IPS-15b (cell line): Measurements from ENCODE around the gene CDYL.

Experiments used
- H3K27me3 ChIP-seq: one replicate; pipeline ENCODE4 v1.6.1; 2013; ENCODE audit warnings: low read length; ENCODE audit not compliant: control insufficient read depth, insufficient read depth
- H3K36me3 ChIP-seq: one replicate; pipeline ENCODE4 v1.6.1; 2013; ENCODE audit warnings: low read length; ENCODE audit not compliant: control insufficient read depth, insufficient read depth
- H3K4me1 ChIP-seq: one replicate; pipeline ENCODE4 v1.6.1; 2013; ENCODE audit warnings: mild to moderate bottlenecking, low read length; ENCODE audit not compliant: control insufficient read depth, insufficient read depth
- H3K4me3 ChIP-seq: one replicate; pipeline ENCODE4 v1.5.1; 2013; ENCODE audit warnings: low read depth, low read length
- H3K9ac ChIP-seq: one replicate; pipeline ENCODE4 v1.6.1; 2013; ENCODE audit warnings: low read depth, mild to moderate bottlenecking, low read length
- H3K9me3 ChIP-seq: one replicate; pipeline ENCODE4 v1.6.1; 2013; ENCODE audit warnings: mild to moderate bottlenecking, low read length; ENCODE audit not compliant: control insufficient read depth, insufficient read depth

Gene CDYL

GRCh38 chr6:4924661-4925271 is 148.6 kb downstream of the CDYL start:
- Histone ChIP-seq H3K9ac (no peak overlapping the region), H3K4me1 (peaks cover 9% of the 10 kb centered on the region), H3K27me3 (no peaks in the 10 kb centered on the region), H3K36me3 (no peaks in the 10 kb centered on the region), H3K9me3 (no peaks in the 10 kb centered on the region), H3K4me3 (no peak overlapping the region)

- Histone ChIP-seq H3K9ac (no peak overlapping the region), H3K27me3 (no peaks in the 10 kb centered on the region), H3K9me3 (no peaks in the 10 kb centered on the region), H3K36me3 (no peaks in the 10 kb centered on the region), H3K4me1 (peaks cover 9% of the 10 kb centered on the region), H3K4me3 (no peak overlapping the region)
These were observed 149.4 kb downstream of the CDYL start for GRCh38 chr6:4925580-4925979.

- Histone ChIP-seq H3K4me3 (no peak overlapping the region), H3K36me3 (no peaks in the 10 kb centered on the region), H3K4me1 (peaks cover 10% of the 10 kb centered on the region), H3K9ac (no peak overlapping the region), H3K27me3 (no peaks in the 10 kb centered on the region), H3K9me3 (no peaks in the 10 kb centered on the region)
These were observed 152.2 kb downstream of the CDYL start for GRCh38 chr6:4928426-4928825.

- Histone ChIP-seq H3K4me3 (no peak overlapping the region), H3K4me1 (peaks cover 10% of the 10 kb centered on the region), H3K27me3 (no peaks in the 10 kb centered on the region), H3K9me3 (no peaks in the 10 kb centered on the region), H3K9ac (no peak overlapping the region), H3K36me3 (no peaks in the 10 kb centered on the region)
These were observed 153.0 kb downstream of the CDYL start for GRCh38 chr6:4929097-4929718.

GRCh38 chr6:4930025-4930691 is 154.0 kb downstream of the CDYL start:
- H3K36me3 ChIP-seq = no peaks in the 10 kb centered on the region
- no peaks in the 10 kb centered on the region for H3K9me3 ChIP-seq
- H3K9ac ChIP-seq = no peak overlapping the region
- peaks cover 10% of the 10 kb centered on the region for H3K4me1 ChIP-seq
- H3K4me3 ChIP-seq = no peak overlapping the region
- H3K27me3 ChIP-seq = no peaks in the 10 kb centered on the region

- no peaks in the 10 kb centered on the region for H3K9me3 ChIP-seq
- H3K36me3 ChIP-seq = no peaks in the 10 kb centered on the region
- no peak overlapping the region for H3K4me3 ChIP-seq
- peaks cover 7% of the 10 kb centered on the region for H3K4me1 ChIP-seq
- H3K27me3 ChIP-seq = no peaks in the 10 kb centered on the region
- H3K9ac ChIP-seq = no peak overlapping the region
These were observed 155.5 kb downstream of the CDYL start for GRCh38 chr6:4931530-4932227.

GRCh38 chr6:4932228-4932903 is 156.2 kb downstream of the CDYL start:
- H3K36me3 ChIP-seq = no peaks in the 10 kb centered on the region
- no peaks in the 10 kb centered on the region for H3K27me3 ChIP-seq
- no peak overlapping the region for H3K9ac ChIP-seq
- peaks cover 7% of the 10 kb centered on the region for H3K4me1 ChIP-seq
- H3K9me3 ChIP-seq = no peaks in the 10 kb centered on the region
- no peak overlapping the region for H3K4me3 ChIP-seq

- peaks cover 7% of the 10 kb centered on the region for H3K4me1 ChIP-seq
- no peak overlapping the region for H3K4me3 ChIP-seq
- H3K36me3 ChIP-seq = no peaks in the 10 kb centered on the region
- H3K27me3 ChIP-seq = no peaks in the 10 kb centered on the region
- H3K9me3 ChIP-seq = no peaks in the 10 kb centered on the region
- no peak overlapping the region for H3K9ac ChIP-seq
These were observed 159.3 kb downstream of the CDYL start for GRCh38 chr6:4935486-4935885.

- Histone ChIP-seq H3K4me1 (peaks cover 7% of the 10 kb centered on the region), H3K9ac (no peak overlapping the region), H3K4me3 (no peak overlapping the region), H3K9me3 (no peaks in the 10 kb centered on the region), H3K27me3 (no peaks in the 10 kb centered on the region), H3K36me3 (no peaks in the 10 kb centered on the region)
These were observed 159.9 kb downstream of the CDYL start for GRCh38 chr6:4935975-4936680.

GRCh38 chr6:4936681-4937041 is 160.5 kb downstream of the CDYL start:
- Histone ChIP-seq H3K4me3 (no peak overlapping the region), H3K9me3 (no peaks in the 10 kb centered on the region), H3K36me3 (no peaks in the 10 kb centered on the region), H3K9ac (no peak overlapping the region), H3K27me3 (no peaks in the 10 kb centered on the region), H3K4me1 (peaks cover 4% of the 10 kb centered on the region)

- Histone ChIP-seq H3K4me1 (no peaks in the 10 kb centered on the region), H3K4me3 (no peak overlapping the region), H3K36me3 (no peaks in the 10 kb centered on the region), H3K27me3 (no peaks in the 10 kb centered on the region), H3K9ac (no peak overlapping the region), H3K9me3 (no peaks in the 10 kb centered on the region)
These were observed 161.2 kb downstream of the CDYL start for GRCh38 chr6:4937414-4937813.
